HG03139 (cell line): ENCODE results near the gene FAM186B.
"Not testable (repeated sequence)": the region's sequence is repeated elsewhere in the genome, so short reads cannot be mapped to it uniquely, and the experiment has no call there.

Experiments used
- ATAC-seq: cut with Tn5 transposase; IDR thresholded peaks from one replicate; pipeline ENCODE4 v1.9.1; 2021; ENCODE audit not compliant: unreplicated experiment

FAM186B gene

GRCh38 chr12:49612210-49612609 lies 6.8 kb upstream of the FAM186B start:
- no peak for ATAC-seq

DNA sequence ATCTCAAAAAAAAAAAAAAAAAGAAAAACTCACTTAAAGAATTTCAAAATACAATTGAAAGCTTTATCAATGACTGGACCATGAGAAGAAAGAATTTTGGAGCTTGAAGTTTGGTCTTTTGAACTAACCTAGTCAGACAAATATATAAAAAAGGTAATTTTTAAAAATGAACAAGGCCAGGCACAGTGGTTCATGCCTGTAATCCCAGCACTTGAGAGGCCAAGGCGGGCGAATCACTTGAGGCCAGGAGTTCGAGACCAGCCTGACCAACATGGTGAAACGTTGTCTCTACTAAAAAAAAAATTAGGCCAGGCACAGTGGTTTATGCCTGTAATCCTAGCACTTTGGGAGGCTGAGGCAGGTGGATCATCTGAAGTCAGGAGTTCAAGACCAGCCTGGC lies 5.3 kb upstream of the FAM186B start:
- ATAC-seq: not testable (repeated sequence)

GRCh38 chr12:49609875-49610154 lies 4.4 kb upstream of the FAM186B start:
- no peak for ATAC-seq

GRCh38 chr12:49609059-49609874 lies 3.8 kb upstream of the FAM186B start:
- ATAC-seq: no peak

GRCh38 chr12:49604856-49605255 lies 583 bp downstream of the FAM186B start:
- no peak for ATAC-seq

GRCh38 chr12:49603721-49604120 lies 1.7 kb downstream of the FAM186B start:
- ATAC-seq: no peak

DNA sequence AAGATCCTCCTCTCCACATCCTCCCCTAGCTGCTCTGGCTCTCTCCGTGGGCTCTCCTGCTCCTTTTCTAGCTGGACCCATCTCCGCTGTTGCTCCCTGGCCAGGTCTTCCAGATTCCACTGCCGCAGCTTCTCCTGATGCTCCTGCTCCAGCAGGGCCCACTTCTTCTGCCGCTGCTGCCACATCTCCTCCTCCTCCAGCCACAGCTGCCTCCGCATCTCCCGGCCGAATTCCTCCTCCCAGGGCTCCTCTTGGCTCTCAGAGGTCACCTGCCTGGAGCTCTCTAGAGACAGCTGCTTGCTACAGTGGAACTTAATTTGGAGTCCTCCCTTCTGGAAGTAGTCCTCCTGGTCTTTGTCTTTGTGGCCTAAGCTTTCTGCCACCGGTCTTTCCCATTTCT lies 5.5 kb downstream of the FAM186B start:
- ATAC-seq: no peak

DNA sequence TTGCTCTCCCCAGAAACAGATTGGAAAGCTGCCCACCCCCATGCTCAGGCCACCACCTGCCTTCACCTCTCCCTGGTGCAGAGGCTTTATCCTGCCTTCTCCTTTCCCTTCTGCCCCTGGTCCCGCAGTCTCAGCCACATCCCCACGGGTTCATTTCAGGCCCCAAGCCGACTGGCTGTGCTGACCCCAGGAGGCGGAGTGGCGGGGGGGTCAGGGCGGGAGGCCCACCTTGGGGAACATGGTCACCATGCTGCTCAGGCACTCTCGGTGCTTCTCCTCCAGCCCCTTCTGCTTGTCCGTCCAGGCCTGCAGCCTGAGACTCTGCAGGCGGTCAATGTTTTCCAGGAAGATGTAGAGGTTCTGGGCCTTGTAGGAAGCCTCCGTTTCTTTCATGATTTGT lies 6.9 kb downstream of the FAM186B start:
- ATAC-seq: no peak

DNA sequence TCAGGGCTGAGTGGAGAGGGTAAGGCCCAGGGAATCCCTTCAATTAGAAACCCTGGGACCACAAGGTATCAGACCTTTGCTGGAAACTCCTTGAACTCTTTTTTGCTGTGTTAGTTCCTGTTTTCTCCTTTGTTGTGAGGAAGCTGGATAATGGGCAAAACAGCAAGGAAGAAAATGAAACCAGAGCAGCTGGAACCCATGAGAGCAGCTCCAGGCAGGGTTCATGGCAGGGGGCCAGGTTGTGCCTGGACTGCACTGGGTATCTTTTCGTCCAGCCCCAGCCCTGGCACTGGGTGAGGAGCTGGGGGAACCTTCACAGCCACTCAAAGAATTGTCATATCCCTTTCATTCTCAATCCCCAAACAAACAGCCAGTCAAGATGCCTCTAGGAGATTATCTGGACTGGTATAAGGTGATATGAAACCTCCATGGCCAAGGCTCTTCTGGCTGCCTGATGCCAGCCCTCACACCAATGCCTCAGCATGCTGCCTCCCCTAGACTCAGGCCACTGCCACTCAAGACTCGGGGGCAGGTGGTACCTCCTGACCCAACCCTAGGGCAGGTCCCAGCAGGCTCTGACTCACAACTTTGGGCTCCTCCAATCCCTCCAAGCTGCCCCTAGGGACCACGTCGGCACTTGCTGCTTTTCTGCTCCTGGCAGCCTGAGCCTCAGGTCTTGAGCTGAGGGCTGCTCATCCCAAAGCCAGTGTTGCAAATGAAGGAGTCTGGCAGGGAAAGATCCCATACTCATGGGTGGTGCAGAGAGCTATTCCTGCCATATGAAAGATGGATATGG lies 16.5 kb downstream of the FAM186B start:
- no peak for ATAC-seq

GRCh38 chr12:49588281-49588680 lies 17.2 kb downstream of the FAM186B start:
- ATAC-seq: no peak

- no peak for ATAC-seq
These were observed 18.1 kb downstream of the FAM186B start for GRCh38 chr12:49587174-49587908.

DNA sequence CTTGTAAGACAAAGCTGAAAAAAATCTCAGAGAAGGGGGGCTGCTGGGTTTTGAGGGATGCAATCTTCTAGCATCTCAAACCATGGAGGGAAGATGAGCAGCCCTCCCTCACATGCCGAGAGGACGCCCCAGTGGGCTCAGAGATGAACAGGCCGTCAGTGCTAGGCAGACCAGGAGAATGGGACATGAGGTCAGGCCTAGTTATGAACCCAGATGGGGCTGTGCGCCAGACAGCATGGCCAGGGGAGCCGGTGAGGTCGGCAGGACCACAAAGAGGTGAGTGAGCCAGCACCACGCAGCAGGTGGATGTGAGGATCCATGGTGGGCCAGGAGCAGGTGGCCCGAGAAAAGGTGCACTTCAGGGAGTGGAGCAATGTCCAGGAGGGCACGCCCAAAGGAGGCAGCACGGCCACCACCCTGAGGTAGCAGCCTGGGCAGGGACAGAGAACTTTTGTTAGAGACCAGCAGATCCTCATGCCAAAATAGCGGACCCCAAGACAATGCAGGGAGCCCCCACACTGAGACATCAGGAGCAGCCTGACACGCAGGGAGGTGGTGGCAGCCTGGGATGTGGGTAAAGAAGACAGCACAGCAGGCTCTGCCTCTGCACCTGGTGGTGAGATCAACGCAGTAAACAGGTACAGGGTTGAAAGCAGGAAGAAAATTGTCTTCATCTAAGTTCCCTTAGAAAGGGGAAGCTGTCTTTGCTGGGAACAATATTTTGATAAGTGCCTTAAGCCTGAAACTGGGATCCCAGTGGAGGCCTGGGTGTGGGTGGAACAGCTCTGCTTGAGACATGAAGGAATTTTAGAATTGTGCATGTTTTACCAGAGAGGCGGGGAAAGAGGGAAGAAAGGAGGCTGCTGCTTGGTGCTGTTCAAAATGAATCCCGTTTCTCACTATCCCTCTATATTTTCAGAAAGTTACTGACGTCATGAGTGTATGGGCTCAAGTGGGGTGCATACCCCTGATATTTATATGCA lies 19.7 kb downstream of the FAM186B start:
- ATAC-seq: no peak

- no peak for ATAC-seq
These were observed 20.8 kb downstream of the FAM186B start for GRCh38 chr12:49584591-49584990.

DNA sequence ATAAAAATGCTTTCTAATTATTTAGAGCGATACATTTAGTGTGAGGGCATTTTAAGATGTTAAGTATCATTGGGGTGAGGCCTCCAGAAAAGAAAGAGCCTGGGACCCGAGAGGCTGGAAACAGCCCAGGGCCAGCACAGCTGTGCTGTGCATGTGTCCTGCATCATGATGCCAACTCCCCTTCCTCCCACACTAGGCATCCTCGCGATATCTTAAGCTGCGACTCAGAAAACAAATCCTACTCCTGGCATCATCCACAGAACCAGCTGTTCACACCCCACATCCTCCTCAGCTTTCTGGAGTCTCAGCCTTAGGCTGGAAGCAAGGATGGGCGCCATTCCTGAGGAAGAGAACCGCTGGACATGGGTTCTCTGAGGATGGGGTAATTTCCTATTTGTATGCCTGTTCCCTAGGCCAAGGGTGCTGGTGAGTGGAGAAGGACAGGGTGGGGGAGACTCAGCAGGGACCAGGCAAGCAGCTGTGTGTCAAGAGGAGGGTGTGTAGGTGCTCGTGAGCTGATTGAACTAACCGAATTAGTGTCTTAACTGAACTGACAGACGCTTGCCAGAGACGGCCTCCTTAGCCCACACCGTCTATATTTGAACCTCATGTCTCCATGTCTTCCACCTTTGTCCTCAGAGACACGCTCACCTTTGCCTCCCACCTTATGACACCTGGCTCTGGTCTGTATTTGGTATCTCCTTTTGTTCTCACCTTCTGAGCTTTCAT lies 21.9 kb downstream of the FAM186B start:
- ATAC-seq: no peak

GRCh38 chr12:49582850-49583249 lies 22.6 kb downstream of the FAM186B start:
- no peak for ATAC-seq

DNA sequence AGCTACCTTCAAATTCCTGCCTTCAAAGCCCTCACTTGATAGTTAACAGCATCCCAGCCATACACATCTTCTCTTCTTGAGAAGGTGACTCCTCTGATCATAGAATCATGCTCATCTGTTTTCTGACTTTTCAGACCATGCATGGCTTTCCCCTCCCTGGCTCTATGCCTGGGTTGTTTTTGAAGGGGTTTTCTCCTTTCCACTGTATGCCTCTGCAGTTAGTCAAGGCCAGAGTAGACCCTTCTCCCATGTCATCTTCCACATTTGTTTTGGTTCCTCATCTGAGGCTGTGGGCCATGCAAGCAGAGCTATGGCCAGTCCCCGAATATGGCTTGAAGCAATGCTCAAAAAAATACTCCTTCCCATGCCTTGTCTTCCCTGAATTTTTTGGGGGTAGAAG lies 23.2 kb downstream of the FAM186B start:
- ATAC-seq: no peak

GRCh38 chr12:49580572-49581535 lies 24.6 kb downstream of the FAM186B start:
- peak; percentile 51 for ATAC-seq

GRCh38 chr12:49578471-49579112 lies 26.8 kb downstream of the FAM186B start:
- no peak for ATAC-seq
